A549 (cell line): ENCODE data around the gene BTG4. TPM values are rescaled to one million over a fixed set of nuclear protein-coding genes. Genes with fewer than 3 reads are reported as not detected.
A peak's percentile ranks its signal among the peaks of the same experiment; 100 is the strongest.

Source experiments
- ATAC-seq, 2 experiments: fragments of 200-7000 bp in 1 of 2; fragments of >200 bp in 1 of 2; cut with Nextera tagmentation in 1 of 2; cut with Tn5 transposase in 1 of 2; 3 replicates each; pipeline versions ENCODE4 v1.8.0 to v1.9.1; 2018 to 2020; ENCODE audit warnings: mild to moderate bottlenecking in 1 of 2, moderate library complexity in 1 of 2
- CTCF ChIA-PET: fragments of 300-600 bp; sonication (Branson Sonifier 250); formaldehyde crosslinking; extraction: SDS; loops from one replicate; lab custom pipeline; 2021; ENCODE audit warnings: antibody characterized with exemption, inconsistent platforms; lab: Yijun Ruan, JAX
- POLR2A ChIA-PET: fragments of 350-600 bp; formaldehyde crosslinking; extraction: SDS; loops from one replicate; lab custom pipeline; 2021; ENCODE audit warnings: antibody characterized with exemption, inconsistent platforms; lab: Yijun Ruan, JAX
- DNase-seq, 2 experiments: peaks; one replicate each; pipeline versions ENCODE4 v3.0.0 to v3.0.0-alpha.2; 2011 to 2016; ENCODE audit warnings: low read depth in 1 of 2, low spot score in 1 of 2
- FAIRE-seq: peaks from 2 replicates; lab custom pipeline; 2011; peaks lifted over from hg19 to GRCh38; lab: Jason Lieb, UNC
- H3K27ac ChIP-seq, 2 experiments: fragments of >200 bp; sonication (Bioruptor Twin); formaldehyde crosslinking; 3 replicates each; pipeline ENCODE4 v1.5.1; 2016 to 2017
- H3K4me1 ChIP-seq: fragments of >200 bp; sonication (Bioruptor Twin); formaldehyde crosslinking; 3 replicates; pipeline ENCODE4 v1.6.1; 2016
- H3K4me2 ChIP-seq: fragments of >200 bp; sonication (Bioruptor Twin); formaldehyde crosslinking; 3 replicates; pipeline ENCODE4 v1.6.1; 2016
- H3K4me3 ChIP-seq: fragments of >200 bp; sonication (Bioruptor Twin); formaldehyde crosslinking; 3 replicates; pipeline ENCODE4 v1.5.1; 2016
- H3K9me3 ChIP-seq: fragments of >200 bp; sonication (Bioruptor Twin); formaldehyde crosslinking; 3 replicates; pipeline ENCODE4 v1.6.1; 2016
- CEBPB ChIP-seq, 2 experiments: fragments of >200 bp in 1 of 2; sonication (Bioruptor Twin) in 1 of 2; formaldehyde crosslinking in 1 of 2; IDR thresholded peaks; 2 replicates each; pipeline ENCODE4 v1.6.1; 2012 to 2016
- CHD2 ChIP-seq: fragments of 150-350 bp; IDR thresholded peaks from 2 replicates; pipeline ENCODE4 v1.6.1; 2014; ENCODE audit warnings: low read length; ENCODE audit not compliant: partially characterized antibody
- CHD4 ChIP-seq: fragments of 200-600 bp; sonication (generic); IDR thresholded peaks from 2 replicates; pipeline ENCODE4 v1.6.1; 2016; ENCODE audit warnings: antibody characterized with exemption, mild to moderate bottlenecking, borderline replicate concordance
- CTCF ChIP-seq: fragments of >200 bp; sonication (Bioruptor Twin); formaldehyde crosslinking; IDR thresholded peaks from 3 replicates; pipeline ENCODE4 v1.5.1; 2016
- FOSB ChIP-seq: fragments of 250-450 bp; sonication (Bioruptor Pico); IDR thresholded peaks from 2 replicates; pipeline ENCODE4 v1.5.0; 2020; ENCODE audit warnings: mild to moderate bottlenecking, moderate library complexity
- FOSL2 ChIP-seq, 2 experiments: fragments of 450-650 bp in 1 of 2; fragments of >200 bp in 1 of 2; sonication (Bioruptor Twin) in 1 of 2; formaldehyde crosslinking; IDR thresholded peaks; 2 replicates each; pipeline versions ENCODE4 v1.5.0 to v1.6.1; 2016 to 2020; ENCODE audit warnings: mild to moderate bottlenecking in 1 of 2, moderate library complexity in 1 of 2
- GATA3 ChIP-seq: IDR thresholded peaks from 2 replicates; pipeline ENCODE4 v1.6.1; 2012; ENCODE audit warnings: borderline replicate concordance
- HEYL ChIP-seq: fragments of 250-450 bp; sonication (Bioruptor Pico); IDR thresholded peaks from 2 replicates; pipeline ENCODE4 v1.8.0; 2021; ENCODE audit warnings: mild to moderate bottlenecking, moderate library complexity
- HMGXB4 ChIP-seq: fragments of 250-450 bp; sonication (Bioruptor Pico); IDR thresholded peaks from 2 replicates; pipeline ENCODE4 v1.5.0; 2021; ENCODE audit warnings: mild to moderate bottlenecking, moderate library complexity, borderline replicate concordance
- JUN ChIP-seq, 2 experiments: fragments of >200 bp; sonication (Bioruptor Twin); formaldehyde crosslinking; IDR thresholded peaks; 2 replicates in 1 of 2; 3 replicates in 1 of 2; pipeline ENCODE4 v1.6.1; 2016 to 2017
- JUNB ChIP-seq: fragments of >200 bp; sonication (Bioruptor Twin); formaldehyde crosslinking; IDR thresholded peaks from 2 replicates; pipeline ENCODE4 v1.6.1; 2016
- MAFK ChIP-seq: fragments of 450-650 bp; IDR thresholded peaks from 2 replicates; pipeline ENCODE4 v1.6.1; 2014; ENCODE audit not compliant: partially characterized antibody
- MAZ ChIP-seq: fragments of 150-350 bp; IDR thresholded peaks from 2 replicates; pipeline ENCODE4 v1.6.1; 2014; ENCODE audit warnings: antibody characterized with exemption, low read depth, low read length, borderline replicate concordance
- MYC ChIP-seq: IDR thresholded peaks from 2 replicates; pipeline ENCODE4 v1.6.1; 2012; ENCODE audit warnings: mild to moderate bottlenecking, inconsistent platforms, low read length, improper control_type of control experiment, borderline replicate concordance
- PHF8 ChIP-seq: fragments of 200-600 bp; sonication (generic); IDR thresholded peaks from 2 replicates; pipeline ENCODE4 v1.6.1; 2016; ENCODE audit warnings: low read depth, mild to moderate bottlenecking, antibody characterized with exemption, moderate library complexity, borderline replicate concordance
- RCOR1 ChIP-seq: fragments of 150-350 bp; IDR thresholded peaks from 2 replicates; pipeline ENCODE4 v1.6.1; 2014; ENCODE audit warnings: antibody characterized with exemption, low read length, low read depth
- RFX5 ChIP-seq: fragments of 450-650 bp; IDR thresholded peaks from 2 replicates; pipeline ENCODE4 v1.7.1; 2014; ENCODE audit warnings: antibody characterized with exemption, mild to moderate bottlenecking, moderate library complexity
- RNF2 ChIP-seq: fragments of 200-600 bp; sonication (generic); IDR thresholded peaks from 2 replicates; pipeline ENCODE4 v1.6.1; 2016; ENCODE audit warnings: low read depth, mild to moderate bottlenecking, antibody characterized with exemption, moderate library complexity, borderline replicate concordance
- ZFP36 ChIP-seq: fragments of 450-650 bp; IDR thresholded peaks from 2 replicates; pipeline ENCODE4 v1.6.1; 2014; ENCODE audit warnings: borderline replicate concordance; ENCODE audit not compliant: partially characterized antibody
- ZSCAN20 ChIP-seq: fragments of 250-450 bp; sonication (Bioruptor Pico); IDR thresholded peaks from 2 replicates; pipeline ENCODE4 v1.8.0; 2022; ENCODE audit warnings: mild to moderate bottlenecking, moderate library complexity
- WGBS: methylation state at CpG from one replicate; pipeline ENCODE4 v1.1.6; 2017; ENCODE audit errors: missing lambda C conversion rate; 5-methylcytosine and 5-hydroxymethylcytosine counted together
- polyA plus RNA-seq, 4 experiments: library from polyadenylated mRNA; depleted of rRNA in 3 of 4; stranded (reverse); fragments of >200 nt; fragmentation: RNase III in 1 of 4; extraction: RNeasy Plus Mini Kit Qiagen cat#74134 plus additional on column Dnase treatment in 1 of 4; gene quantifications; 2 replicates in 3 of 4; 3 replicates in 1 of 4; pipeline ENCODE4 v1.2.3, GENCODE V29; 2011 to 2017

BTG4 gene
- polyA plus RNA-seq, 2 of the 4 experiments (the other 2 are of a cell fraction) = 0.23 to 0.36 TPM

- Histone ChIP-seq H3K4me1 (peaks cover 40% of the 10 kb centered on the region), H3K4me3 (no peak overlapping the region), H3K4me2 (no peak overlapping the region), H3K9me3 (peaks cover 12% of the 10 kb centered on the region; the same call in 2 of the 3 replicates), H3K27ac (peak overlapping the region in 1 of 2 experiments; percentile 61; a peak in 2 of 6 replicates)
- ATAC-seq (no peak), FAIRE-seq (no peak), DNase-seq (no peak)
- CTCF ChIA-PET = interaction anchor here (2.2 kb wide), 1 partner anchor 218 kb away, joined by 5 read pairs; no protein-coding TSS in a partner anchor
- 86% methylated on average over 11 of the region's 11 CpGs for WGBS
- POLR2A ChIA-PET = no interaction called here
- no peak for TF ChIP-seq FOSL2 (IDR thresholded peaks at IDR 0.05)
- no peak for TF ChIP-seq FOSL2 (CRISPR knock-in tag; IDR thresholded peaks at IDR 0.05)
- TF ChIP-seq ZSCAN20 (CRISPR knock-in tag) = no peak
- TF ChIP-seq ZFP36 = no peak
- TF ChIP-seq CTCF = no peak
- TF ChIP-seq PHF8 = no peak
- no peak for TF ChIP-seq CEBPB (IDR thresholded peaks at IDR 0.05)
- no peak for TF ChIP-seq HEYL (CRISPR knock-in tag)
- TF ChIP-seq CHD2 = no peak
- TF ChIP-seq RNF2 = no peak
- TF ChIP-seq RFX5 = no peak
- no peak for TF ChIP-seq MYC
- TF ChIP-seq HMGXB4 (CRISPR knock-in tag) = no peak
These were observed 47.7 kb upstream of the BTG4 start for GRCh38 chr11:111559800-111560464.

DNA sequence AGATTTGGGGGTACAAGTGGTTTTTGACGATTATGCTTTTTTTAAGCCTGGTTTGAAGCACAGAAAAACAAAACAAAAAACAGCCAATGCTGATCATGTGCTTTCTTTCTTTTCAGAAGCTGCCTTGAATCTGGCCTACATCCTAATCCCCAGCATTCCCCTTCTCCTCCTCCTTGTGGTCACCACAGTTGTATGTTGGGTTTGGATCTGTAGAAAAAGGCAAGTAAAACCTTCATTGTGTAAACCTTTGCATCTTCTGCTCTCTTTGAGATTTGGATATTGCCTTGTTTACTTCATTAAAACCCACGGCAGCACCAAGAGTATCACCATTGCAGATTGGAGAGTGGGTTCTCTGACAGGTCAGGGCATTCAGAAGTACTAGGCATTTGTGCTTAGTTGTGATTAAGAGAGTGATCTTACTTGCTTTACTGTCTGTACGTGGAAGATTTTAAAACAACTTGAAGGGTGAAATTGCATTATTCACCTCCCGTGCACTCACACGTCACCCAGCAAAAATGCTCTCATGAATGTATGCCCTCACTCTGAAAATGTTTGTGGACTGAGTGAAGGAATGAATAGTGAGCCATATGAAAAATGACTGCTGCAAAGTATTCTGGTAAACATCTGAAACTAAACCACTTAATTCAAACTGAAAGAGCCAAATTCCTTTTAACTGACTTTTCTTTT, 45.4 kb upstream of the BTG4 start:
- Histone ChIP-seq H3K4me1 (peaks cover 33% of the 10 kb centered on the region), H3K4me3 (no peak overlapping the region), H3K4me2 (peak overlapping the region; percentile 44), H3K9me3 (peaks cover 12% of the 10 kb centered on the region; the same call in 2 of the 3 replicates), H3K27ac (peak overlapping the region; percentile 72 to 86)
- DNase-seq (peak in 1 of 2 experiments; percentile 53), ATAC-seq (peak; percentile 75 to 77), FAIRE-seq (no peak)
- WGBS = 31% methylated on average over 5 of the region's 5 CpGs
- ChIA-PET POLR2A (no interaction called here), CTCF (interaction anchor here (1.1 to 2.1 kb wide), 3 partner anchors 29 to 112 kb away, joined by 3 to 6 read pairs (median 4); no protein-coding TSS in a partner anchor)
- TF ChIP-seq JUN (IDR thresholded peaks at IDR 0.05) = peak in 1 of 2 experiments; percentile 39; a peak in 1 of 5 replicates
- no peak for TF ChIP-seq RCOR1
- no peak for TF ChIP-seq FOSB (CRISPR knock-in tag)
- TF ChIP-seq CHD4 = no peak
- 0 out of 2 replicates have a peak, but pooled peaks have one; percentile 19 for TF ChIP-seq JUNB
- TF ChIP-seq GATA3 = peak; percentile 61; the same call in 1 of the 2 replicates
- TF ChIP-seq MAZ = no peak
- peak; percentile 24 for TF ChIP-seq MAFK
- TF ChIP-seq FOSL2 (IDR thresholded peaks at IDR 0.05) = no peak
- TF ChIP-seq FOSL2 (CRISPR knock-in tag; IDR thresholded peaks at IDR 0.05) = peak; percentile 55
